PC-9 (cell line): ENCODE results near the gene DHRS7C. TPM values are rescaled to one million over a fixed set of nuclear protein-coding genes. Genes with fewer than 3 reads are reported as not detected.

Source experiments
- BruUV-seq: library from RNA; stranded (reverse); fragments of 400-500 nt; replicated peaks from 2 replicates; lab custom pipeline; 2021; lab: Mats Ljungman, UMichigan
- CTCF ChIA-PET: fragments of 300-600 bp; sonication (Branson Sonifier 250); formaldehyde crosslinking; loops from one replicate; lab custom pipeline; 2022; ENCODE audit warnings: antibody characterized with exemption; lab: Charles Lee
- POLR2A ChIA-PET: fragments of 300-600 bp; sonication (Branson Sonifier 250); formaldehyde crosslinking; loops from one replicate; lab custom pipeline; 2022; ENCODE audit warnings: antibody characterized with exemption; ENCODE audit not compliant: unreplicated experiment; lab: Charles Lee
- DNase-seq, 2 experiments: peaks; one replicate each; pipeline versions ENCODE4 v3.0.0 to v3.0.0-alpha.2; 2015 to 2022; ENCODE audit warnings: mixed read lengths in 1 of 2
- H2AFZ ChIP-seq: fragments of 200-600 bp; sonication (generic); 2 replicates; pipeline ENCODE4 v1.8.1; 2017; ENCODE audit warnings: antibody characterized with exemption
- H3F3A ChIP-seq: fragments of 200-600 bp; sonication (generic); 2 replicates; pipeline ENCODE4 v1.8.1; 2017; ENCODE audit warnings: antibody characterized with exemption, mild to moderate bottlenecking, low read depth; ENCODE audit not compliant: insufficient read depth
- H3K27ac ChIP-seq: fragments of 200-600 bp; sonication (generic); 2 replicates; pipeline ENCODE4 v1.6.1; 2016; ENCODE audit warnings: mixed run types
- H3K27me3 ChIP-seq: fragments of 200-600 bp; sonication (generic); 2 replicates; pipeline ENCODE4 v1.6.1; 2016; ENCODE audit warnings: low read depth, mixed run types; ENCODE audit not compliant: insufficient read depth
- H3K36me3 ChIP-seq: fragments of 200-600 bp; sonication (generic); 2 replicates; pipeline ENCODE4 v1.6.1; 2016; ENCODE audit warnings: low read depth, mixed run types
- H3K4me1 ChIP-seq: fragments of 200-600 bp; sonication (generic); replicated peaks from 2 replicates; pipeline ENCODE4 v1.6.1; 2016; ENCODE audit warnings: mixed run types; ENCODE audit not compliant: insufficient read depth
- H3K4me2 ChIP-seq: fragments of 200-600 bp; sonication (generic); 2 replicates; pipeline ENCODE4 v1.6.1; 2017; ENCODE audit warnings: mixed run types
- H3K4me3 ChIP-seq: fragments of 200-600 bp; sonication (generic); 2 replicates; pipeline ENCODE4 v1.6.1; 2016; ENCODE audit warnings: mixed run types
- H3K79me2 ChIP-seq: fragments of 200-600 bp; sonication (generic); 2 replicates; pipeline ENCODE4 v1.6.1; 2017; ENCODE audit warnings: low read depth, mixed run types
- H3K9me2 ChIP-seq: fragments of 200-600 bp; sonication (generic); 2 replicates; pipeline ENCODE4 v1.8.1; 2017; ENCODE audit warnings: mild to moderate bottlenecking; ENCODE audit not compliant: insufficient read depth
- H3K9me3 ChIP-seq: fragments of 200-600 bp; sonication (generic); 2 replicates; pipeline ENCODE4 v1.8.1; 2016; ENCODE audit warnings: low read depth; ENCODE audit not compliant: insufficient read depth
- H4K20me1 ChIP-seq: fragments of 200-600 bp; sonication (generic); 2 replicates; pipeline ENCODE4 v1.8.1; 2017; ENCODE audit not compliant: insufficient read depth
- EZH2 ChIP-seq: fragments of 200-600 bp; sonication (generic); IDR thresholded peaks from 2 replicates; pipeline ENCODE4 v1.8.0; 2017; ENCODE audit warnings: antibody characterized with exemption, low read depth
- intact Hi-C: fragments of 100-400 bp; cut with micrococcal nuclease; formaldehyde crosslinking; loops from one replicate; pipeline ENCODE4 v1.10.0; 2022; ENCODE audit not compliant: unreplicated experiment
- total RNA-seq: library from RNA; stranded (reverse); gene quantifications from 2 replicates; pipeline ENCODE4 v1.2.3, GENCODE V29; 2021
- TF ChIP-seq, protein P1 (sequence below): fragments of 200-600 bp; sonication (generic); conservative IDR thresholded peaks from 2 replicates; pipeline ENCODE4 v1.6.1; 2017; ENCODE audit warnings: mixed run types, antibody characterized with exemption, mild to moderate bottlenecking, moderate library complexity

Gene DHRS7C
- total RNA-seq, 1 experiment from 2014 or later: not detected

GRCh38 chr17:9809409-9809808 is 18.0 kb upstream of the DHRS7C start:
- H4K20me1 ChIP-seq: no peaks in the 10 kb centered on the region
- no peak overlapping the region for H3K27ac ChIP-seq
- no peak overlapping the region for H2AFZ ChIP-seq
- H3K36me3 ChIP-seq: no peaks in the 10 kb centered on the region
- H3K4me2 ChIP-seq: no peak overlapping the region
- no peak overlapping the region for H3K4me3 ChIP-seq
- TF ChIP-seq, protein P1, sequence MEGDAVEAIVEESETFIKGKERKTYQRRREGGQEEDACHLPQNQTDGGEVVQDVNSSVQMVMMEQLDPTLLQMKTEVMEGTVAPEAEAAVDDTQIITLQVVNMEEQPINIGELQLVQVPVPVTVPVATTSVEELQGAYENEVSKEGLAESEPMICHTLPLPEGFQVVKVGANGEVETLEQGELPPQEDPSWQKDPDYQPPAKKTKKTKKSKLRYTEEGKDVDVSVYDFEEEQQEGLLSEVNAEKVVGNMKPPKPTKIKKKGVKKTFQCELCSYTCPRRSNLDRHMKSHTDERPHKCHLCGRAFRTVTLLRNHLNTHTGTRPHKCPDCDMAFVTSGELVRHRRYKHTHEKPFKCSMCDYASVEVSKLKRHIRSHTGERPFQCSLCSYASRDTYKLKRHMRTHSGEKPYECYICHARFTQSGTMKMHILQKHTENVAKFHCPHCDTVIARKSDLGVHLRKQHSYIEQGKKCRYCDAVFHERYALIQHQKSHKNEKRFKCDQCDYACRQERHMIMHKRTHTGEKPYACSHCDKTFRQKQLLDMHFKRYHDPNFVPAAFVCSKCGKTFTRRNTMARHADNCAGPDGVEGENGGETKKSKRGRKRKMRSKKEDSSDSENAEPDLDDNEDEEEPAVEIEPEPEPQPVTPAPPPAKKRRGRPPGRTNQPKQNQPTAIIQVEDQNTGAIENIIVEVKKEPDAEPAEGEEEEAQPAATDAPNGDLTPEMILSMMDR: no peak
- intact Hi-C loops: no loop called here
- H3K9me3 ChIP-seq: no peaks in the 10 kb centered on the region
- no peaks in the 10 kb centered on the region for H3K4me1 ChIP-seq
- CTCF ChIA-PET: no interaction called here
- no peaks in the 10 kb centered on the region for H3F3A ChIP-seq
- BruUV-seq: no TSS peak
- no peaks in the 10 kb centered on the region for H3K9me2 ChIP-seq
- no peaks in the 10 kb centered on the region for H3K27me3 ChIP-seq
- POLR2A ChIA-PET: no interaction called here
- no peaks in the 10 kb centered on the region for H3K79me2 ChIP-seq
- no peak for DNase-seq

GRCh38 chr17:9806699-9807098 is 15.3 kb upstream of the DHRS7C start:
- no peaks in the 10 kb centered on the region for H3K79me2 ChIP-seq
- H3K4me2 ChIP-seq: no peak overlapping the region
- POLR2A ChIA-PET: no interaction called here
- H3K36me3 ChIP-seq: no peaks in the 10 kb centered on the region
- H3K27ac ChIP-seq: no peak overlapping the region
- no peak overlapping the region for H2AFZ ChIP-seq
- no peak for DNase-seq
- CTCF ChIA-PET: no interaction called here
- no peak overlapping the region for H3K4me3 ChIP-seq
- H3K4me1 ChIP-seq: peaks cover 18% of the 10 kb centered on the region
- TF ChIP-seq, protein P1: no peak
- no peaks in the 10 kb centered on the region for H3K27me3 ChIP-seq
- no TSS peak for BruUV-seq
- no peaks in the 10 kb centered on the region for H4K20me1 ChIP-seq
- intact Hi-C loops: no loop called here
- no peaks in the 10 kb centered on the region; the same call in 1 of the 2 replicates for H3K9me3 ChIP-seq
- peaks cover 16% of the 10 kb centered on the region for H3F3A ChIP-seq
- no peaks in the 10 kb centered on the region for H3K9me2 ChIP-seq

DNA sequence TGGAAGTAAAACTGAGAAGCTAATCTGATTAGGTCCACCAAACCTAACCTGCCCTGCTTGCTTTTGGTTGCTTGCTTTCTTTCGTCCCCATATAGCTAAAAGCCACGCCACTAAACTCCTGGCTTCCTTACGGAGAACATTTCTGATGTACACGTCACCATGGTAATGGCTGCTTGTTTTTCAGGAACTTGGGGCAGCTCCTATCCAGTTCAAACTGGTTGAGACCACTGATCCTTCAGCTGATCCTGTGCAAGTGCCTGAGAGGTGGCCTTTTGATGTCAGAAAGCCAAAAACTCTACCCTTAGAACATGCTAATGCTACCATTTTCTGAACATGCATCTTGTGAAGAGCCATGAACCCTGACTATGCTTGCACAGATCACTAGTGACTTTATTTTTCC is 14.4 kb upstream of the DHRS7C start:
- no peak for DNase-seq
- Histone ChIP-seq H3K27ac (no peak overlapping the region), H3K4me2 (no peak overlapping the region), H3K4me1 (peaks cover 24% of the 10 kb centered on the region), H4K20me1 (no peaks in the 10 kb centered on the region), H3K4me3 (no peak overlapping the region), H3K36me3 (no peaks in the 10 kb centered on the region), H3K9me2 (no peaks in the 10 kb centered on the region), H3K9me3 (no peaks in the 10 kb centered on the region; the same call in 1 of the 2 replicates), H3F3A (peaks cover 22% of the 10 kb centered on the region), H2AFZ (no peak overlapping the region), H3K27me3 (no peaks in the 10 kb centered on the region), H3K79me2 (no peaks in the 10 kb centered on the region)
- intact Hi-C loops: no loop called here
- POLR2A ChIA-PET: no interaction called here
- TF ChIP-seq, protein P1: no peak
- no peak for TF ChIP-seq EZH2
- no TSS peak for BruUV-seq
- CTCF ChIA-PET: no interaction called here
